ENCODE data around the gene FAM3C.

FAM3C gene

GRCh38 chr7:121401896-121402295 is 5.8 kb upstream of the FAM3C start:
- no peak for TF ChIP-seq CTCF (IDR thresholded peaks at IDR 0.05)

DNA sequence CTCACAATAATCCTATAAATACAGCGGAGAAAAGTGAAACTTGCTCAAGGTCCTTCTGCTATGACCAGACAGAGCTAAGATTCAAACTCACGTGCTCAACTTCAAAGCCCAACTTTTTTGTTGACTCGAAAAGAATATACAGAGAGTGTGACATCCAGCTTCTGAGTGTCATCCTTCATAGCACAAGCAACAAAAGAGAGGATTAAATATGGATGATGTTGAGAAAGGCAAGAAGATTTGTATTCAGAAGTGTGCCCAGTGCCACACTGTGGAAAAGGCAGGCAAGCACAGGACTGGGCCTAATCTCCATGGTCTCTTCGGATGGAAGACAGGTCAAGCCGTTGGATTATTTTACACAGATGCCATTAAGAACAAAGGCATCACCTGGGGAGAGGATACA is 2.1 kb upstream of the FAM3C start:
- no peak; the same call in 1 of the 2 replicates for TF ChIP-seq CTCF (IDR thresholded peaks at IDR 0.05)

GRCh38 chr7:121397822-121398221 is 1.7 kb upstream of the FAM3C start:
- no peak for TF ChIP-seq CTCF (IDR thresholded peaks at IDR 0.05)

DNA sequence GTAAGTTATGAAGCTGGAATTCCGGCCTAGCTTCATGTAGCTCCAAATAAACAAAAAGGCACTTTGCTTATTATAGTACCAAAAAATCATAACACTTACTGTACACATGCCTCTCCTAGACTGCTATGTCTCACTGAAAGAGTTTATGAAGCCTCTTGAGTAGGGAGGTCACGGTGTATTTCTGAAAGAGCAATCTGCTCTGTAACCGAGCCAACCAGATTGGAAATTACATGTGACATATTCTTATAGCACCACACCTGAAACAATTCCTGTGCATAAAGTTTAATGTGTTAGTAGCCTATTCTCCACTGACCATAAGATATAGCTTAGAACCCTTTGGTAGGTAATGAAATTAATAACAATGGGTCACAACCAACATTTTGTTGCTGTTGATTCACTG is 1.3 kb upstream of the FAM3C start:
- no peak for TF ChIP-seq CTCF (IDR thresholded peaks at IDR 0.05)

DNA sequence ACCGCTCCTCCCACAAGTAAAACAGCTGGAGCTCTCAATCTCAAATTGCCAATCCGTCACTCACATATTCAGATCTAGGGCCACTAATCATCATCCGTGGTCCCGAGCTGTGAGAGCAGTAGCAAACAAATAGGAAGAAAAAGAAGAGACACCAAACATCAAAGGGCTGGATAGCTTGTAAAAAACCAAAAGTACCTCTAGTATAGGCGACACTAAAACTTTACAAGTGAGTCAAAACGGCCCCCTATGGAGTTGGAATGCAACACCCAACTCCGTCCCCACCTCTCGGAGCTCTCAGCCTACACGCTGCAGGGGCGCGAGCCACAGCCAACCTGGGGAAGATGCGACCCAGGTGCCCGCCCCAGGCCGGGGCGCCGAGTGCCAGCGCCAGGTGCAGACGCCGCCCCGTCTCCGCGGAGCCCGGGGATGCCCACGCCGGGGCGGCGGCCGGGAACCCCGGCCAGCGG is 581 bp downstream of the FAM3C start:
- TF ChIP-seq CTCF (IDR thresholded peaks at IDR 0.05) = no peak

DNA sequence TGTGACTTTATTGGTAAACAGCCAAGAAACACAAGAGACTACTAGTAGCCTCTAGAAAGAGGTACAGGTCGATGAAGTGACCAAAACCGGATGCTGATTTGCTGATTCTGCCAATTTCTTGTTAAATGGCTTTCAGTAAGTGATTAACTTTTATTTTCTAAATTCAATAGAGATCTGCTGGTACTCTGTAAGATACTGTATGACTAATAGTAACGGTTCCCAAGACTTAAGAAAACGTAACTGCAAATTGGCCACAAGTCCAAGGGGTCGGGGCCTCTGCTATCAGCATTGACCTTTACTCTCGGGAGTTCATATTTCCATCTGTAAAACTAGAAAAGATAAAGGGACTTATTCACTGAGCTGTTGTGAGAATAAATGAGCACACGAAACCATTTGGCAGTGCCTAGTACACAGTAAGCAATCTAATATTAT is 1.4 kb downstream of the FAM3C start:
- no peak for TF ChIP-seq CTCF (IDR thresholded peaks at IDR 0.05)

- no peak for TF ChIP-seq CTCF (IDR thresholded peaks at IDR 0.05)
Observed at GRCh38 chr7:121393005-121393366, 3.1 kb downstream of the FAM3C start.

GRCh38 chr7:121392277-121393004 is 3.7 kb downstream of the FAM3C start:
- TF ChIP-seq CTCF (IDR thresholded peaks at IDR 0.05) = no peak

All from LNCAP (cell line).